GM12874 (cell line): ENCODE measurements around the gene PDX1.

Experiments
- TF ChIP-seq, protein P1 (sequence below): IDR thresholded peaks from 2 replicates; pipeline ENCODE4 v1.5.1; 2011; ENCODE audit warnings: low read depth, mild to moderate bottlenecking, control low read depth, low read length, moderate library complexity; ENCODE audit not compliant: insufficient read depth

Gene PDX1

DNA sequence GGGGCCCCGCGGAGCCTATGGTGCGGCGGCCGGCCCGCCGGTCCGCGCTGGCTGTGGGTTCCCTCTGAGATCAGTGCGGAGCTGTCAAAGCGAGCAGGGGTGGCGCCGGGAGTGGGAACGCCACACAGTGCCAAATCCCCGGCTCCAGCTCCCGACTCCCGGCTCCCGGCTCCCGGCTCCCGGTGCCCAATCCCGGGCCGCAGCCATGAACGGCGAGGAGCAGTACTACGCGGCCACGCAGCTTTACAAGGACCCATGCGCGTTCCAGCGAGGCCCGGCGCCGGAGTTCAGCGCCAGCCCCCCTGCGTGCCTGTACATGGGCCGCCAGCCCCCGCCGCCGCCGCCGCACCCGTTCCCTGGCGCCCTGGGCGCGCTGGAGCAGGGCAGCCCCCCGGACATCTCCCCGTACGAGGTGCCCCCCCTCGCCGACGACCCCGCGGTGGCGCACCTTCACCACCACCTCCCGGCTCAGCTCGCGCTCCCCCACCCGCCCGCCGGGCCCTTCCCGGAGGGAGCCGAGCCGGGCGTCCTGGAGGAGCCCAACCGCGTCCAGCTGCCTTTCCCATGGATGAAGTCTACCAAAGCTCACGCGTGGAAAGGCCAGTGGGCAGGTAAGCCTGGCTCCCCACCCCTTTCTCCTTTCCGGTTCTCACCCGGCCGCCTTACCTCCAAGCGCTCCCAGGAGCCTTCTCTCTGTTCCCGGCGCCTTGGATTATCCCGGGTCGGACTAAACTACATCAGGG, at the start of gene PDX1:
Gene PDX1 (plus strand): TSS at position 67 of the 743 bp plus-strand sequence. CDS start 139 bp downstream, at position 206.
- TF ChIP-seq, protein P1, sequence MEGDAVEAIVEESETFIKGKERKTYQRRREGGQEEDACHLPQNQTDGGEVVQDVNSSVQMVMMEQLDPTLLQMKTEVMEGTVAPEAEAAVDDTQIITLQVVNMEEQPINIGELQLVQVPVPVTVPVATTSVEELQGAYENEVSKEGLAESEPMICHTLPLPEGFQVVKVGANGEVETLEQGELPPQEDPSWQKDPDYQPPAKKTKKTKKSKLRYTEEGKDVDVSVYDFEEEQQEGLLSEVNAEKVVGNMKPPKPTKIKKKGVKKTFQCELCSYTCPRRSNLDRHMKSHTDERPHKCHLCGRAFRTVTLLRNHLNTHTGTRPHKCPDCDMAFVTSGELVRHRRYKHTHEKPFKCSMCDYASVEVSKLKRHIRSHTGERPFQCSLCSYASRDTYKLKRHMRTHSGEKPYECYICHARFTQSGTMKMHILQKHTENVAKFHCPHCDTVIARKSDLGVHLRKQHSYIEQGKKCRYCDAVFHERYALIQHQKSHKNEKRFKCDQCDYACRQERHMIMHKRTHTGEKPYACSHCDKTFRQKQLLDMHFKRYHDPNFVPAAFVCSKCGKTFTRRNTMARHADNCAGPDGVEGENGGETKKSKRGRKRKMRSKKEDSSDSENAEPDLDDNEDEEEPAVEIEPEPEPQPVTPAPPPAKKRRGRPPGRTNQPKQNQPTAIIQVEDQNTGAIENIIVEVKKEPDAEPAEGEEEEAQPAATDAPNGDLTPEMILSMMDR = no peak

DNA sequence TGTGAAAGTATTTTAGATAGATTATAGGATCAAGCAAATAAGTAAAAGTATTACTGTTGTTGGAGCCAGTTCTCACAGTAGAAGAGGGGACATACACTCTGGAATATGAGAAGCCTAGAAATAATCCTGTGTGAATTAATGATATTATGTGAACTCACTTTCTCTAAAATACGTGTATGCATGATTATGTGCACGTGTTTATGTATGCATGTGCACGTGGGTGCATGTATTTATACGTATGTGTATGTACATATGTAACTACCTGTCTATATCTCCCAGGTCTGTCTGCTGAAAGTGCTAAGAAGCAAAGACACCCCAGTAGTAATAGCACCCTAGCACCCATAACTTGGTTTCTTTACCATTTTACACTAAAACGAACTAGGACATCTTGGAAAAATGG, 41.5 kb upstream of the PDX1 start:
- TF ChIP-seq, protein P1 = no peak

DNA sequence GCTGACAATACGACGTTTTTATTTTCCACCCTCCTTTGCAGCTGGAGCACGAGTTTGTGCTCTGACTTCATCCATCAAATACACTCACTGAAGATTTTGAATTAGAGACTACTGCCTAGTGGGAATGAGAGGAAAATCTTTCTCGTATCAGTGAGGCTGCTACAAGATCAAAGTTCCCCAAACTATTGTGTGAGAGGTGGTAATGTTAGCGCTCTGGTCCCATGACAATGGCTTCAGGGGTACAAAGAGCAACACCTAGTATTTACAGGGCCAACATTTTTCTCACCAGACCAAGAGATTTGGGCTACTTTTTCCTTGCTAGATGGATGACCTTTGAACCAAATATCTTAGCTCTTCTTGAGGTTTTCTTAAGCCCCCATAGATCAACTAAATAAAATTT, 30.3 kb upstream of the PDX1 start:
- TF ChIP-seq, protein P1 = no peak

DNA sequence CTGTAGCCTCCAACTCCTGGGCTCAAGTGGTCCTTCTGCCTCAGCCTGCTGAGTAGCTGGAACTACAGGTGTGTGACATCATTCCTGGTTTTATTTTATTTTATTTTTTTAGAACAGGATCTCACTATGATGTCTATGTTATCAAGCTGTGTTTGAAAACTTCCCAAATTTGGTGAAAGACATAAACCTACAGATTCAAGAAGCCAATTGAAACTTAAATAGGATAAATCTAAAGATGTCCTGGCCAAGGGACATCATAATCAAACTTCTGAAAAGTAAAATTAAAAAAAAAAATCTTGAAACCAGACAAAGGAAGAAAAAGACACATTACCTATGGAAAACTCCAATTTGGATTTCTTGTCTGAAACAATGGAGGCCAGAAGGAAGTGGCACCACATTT, 23.1 kb upstream of the PDX1 start:
- TF ChIP-seq, protein P1 = no peak

DNA sequence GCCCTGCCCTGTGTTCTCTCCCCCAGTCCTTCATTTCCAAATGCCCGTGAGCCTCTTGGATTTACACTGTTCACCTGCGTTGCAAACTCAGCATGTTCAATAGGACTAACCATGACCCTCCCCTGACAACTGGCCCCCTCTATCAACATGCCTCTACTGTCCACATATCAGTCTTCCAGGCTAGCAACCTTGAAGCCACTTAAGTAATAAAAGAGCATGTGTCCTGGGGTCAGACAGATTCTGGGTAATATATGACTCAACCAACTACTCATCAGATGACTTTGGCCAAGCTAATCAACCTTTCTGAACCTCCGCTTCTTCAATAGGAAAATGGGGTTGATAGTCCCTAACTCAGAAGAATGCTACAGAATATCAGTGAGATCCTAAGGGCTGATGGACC, 15.1 kb upstream of the PDX1 start:
- TF ChIP-seq, protein P1 = no peak

DNA sequence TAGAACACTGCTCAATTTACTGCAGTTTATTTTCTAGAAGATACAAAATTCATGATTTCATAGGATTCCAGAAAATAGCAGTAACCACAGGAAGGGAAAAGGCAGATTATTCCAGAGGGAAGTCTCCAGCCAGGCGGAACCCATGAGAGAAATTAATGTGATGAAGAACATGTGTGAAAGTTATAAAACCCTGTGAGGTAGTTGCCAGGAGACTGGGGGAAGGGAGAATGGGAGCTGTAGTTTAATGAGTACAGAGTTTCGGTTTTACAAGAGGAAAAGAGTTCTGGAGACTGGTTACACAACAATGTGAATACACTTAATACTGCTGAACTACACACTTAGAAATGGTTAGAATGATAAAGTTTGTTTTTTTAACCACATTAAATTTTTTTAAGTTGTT, 14.2 kb upstream of the PDX1 start:
- TF ChIP-seq, protein P1 = no peak

DNA sequence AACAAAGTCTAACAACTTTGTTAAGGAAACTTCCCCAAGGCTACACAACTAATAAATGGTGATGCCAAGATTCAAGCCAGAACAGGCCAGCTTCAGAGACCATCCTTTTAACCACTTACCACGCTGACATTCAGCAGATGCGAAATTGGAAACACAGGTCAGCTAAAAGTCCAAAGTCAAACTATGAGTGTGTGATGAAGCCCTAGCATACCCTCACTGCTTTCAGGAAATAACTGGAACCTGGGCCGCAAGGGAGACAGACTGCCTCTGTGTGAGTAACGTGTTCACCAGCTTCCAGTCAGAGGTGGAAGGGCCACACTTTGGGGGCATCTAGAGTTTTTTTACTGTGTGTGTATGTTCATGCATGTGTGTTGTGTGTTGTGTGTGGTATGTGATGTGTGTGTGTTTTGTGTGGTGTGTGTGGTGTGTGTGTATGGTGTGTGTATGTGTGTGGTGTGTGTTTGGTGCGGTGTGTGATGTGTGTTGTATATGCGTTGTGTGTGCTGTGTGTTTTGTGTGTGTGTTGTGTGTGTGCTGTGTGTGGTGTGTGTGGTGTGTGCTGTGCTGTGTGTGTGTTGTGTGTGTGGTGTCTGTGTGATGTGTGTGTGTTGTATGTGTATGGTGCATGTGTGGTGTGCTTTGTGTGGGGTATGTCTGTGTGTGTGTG, 12.5 kb upstream of the PDX1 start:
- TF ChIP-seq, protein P1 = no peak
